HCT116 (cell line): ENCODE measurements around the gene LEKR1. TPM values are rescaled to one million over a fixed set of nuclear protein-coding genes. Genes with fewer than 3 reads are reported as not detected.

Source experiments
- ATAC-seq: fragments of 200-7000 bp; cut with Tn5 transposase; 2 replicates; pipeline ENCODE4 v1.9.1; 2020; ENCODE audit warnings: mild to moderate bottlenecking, moderate library complexity
- BruUV-seq: library from RNA; stranded (reverse); fragments of 400-500 nt; replicated peaks from 2 replicates; lab custom pipeline; 2021; lab: Mats Ljungman, UMichigan
- CTCF ChIA-PET: fragments of 300-600 bp; sonication (Branson Sonifier 250); formaldehyde crosslinking; loops from one replicate; lab custom pipeline; 2021; ENCODE audit warnings: antibody characterized with exemption; lab: Charles Lee
- POLR2A ChIA-PET: fragments of 300-600, 350-600 bp; sonication (Branson Sonifier 250); formaldehyde crosslinking; loops from one replicate; lab custom pipeline; 2021; ENCODE audit warnings: antibody characterized with exemption; lab: Charles Lee
- RAD21 ChIA-PET, 2 experiments: fragments of 300-600 bp; sonication (Branson Sonifier 250); formaldehyde crosslinking; loops; one replicate each; lab custom pipeline; 2023; ENCODE audit warnings: low total read pairs in 2 of 2; ENCODE audit not compliant: uncharacterized antibody in 2 of 2, unreplicated experiment in 2 of 2, low non-redundant PET in 1 of 2; lab: Charles Lee
- DNase-seq: peaks from one replicate; pipeline ENCODE4 v3.0.0-alpha.2; 2010; ENCODE audit warnings: low read depth, low spot score
- H2AFZ ChIP-seq: fragments of 200-600 bp; shearing (Covaris generic), sonication (generic); 2 replicates; pipeline ENCODE4 v1.6.1; 2017; ENCODE audit warnings: low read depth, mixed run types, mixed read lengths, antibody characterized with exemption, low read length; ENCODE audit not compliant: poor library complexity, severe bottlenecking
- H3K27ac ChIP-seq: 2 replicates; pipeline ENCODE4 v1.5.1; 2012; ENCODE audit warnings: low read depth, low read length
- H3K27me3 ChIP-seq: fragments of 200-600 bp; sonication (generic); 2 replicates; pipeline ENCODE4 v1.6.1; 2016; ENCODE audit warnings: mixed run types, low read length, mixed read lengths; ENCODE audit not compliant: insufficient read depth
- H3K36me3 ChIP-seq, 2 experiments: fragments of 200-500 bp in 1 of 2; fragments of 200-600 bp in 1 of 2; sonication (Bioruptor generic) in 1 of 2; sonication (generic) in 1 of 2; 2 replicates each; pipeline versions ENCODE4 v1.5.1 to v1.6.1; 2014 to 2016; ENCODE audit warnings: low read length in 2 of 2, inconsistent platforms in 1 of 2, mixed read lengths in 1 of 2, mixed run types in 1 of 2; ENCODE audit not compliant: insufficient read depth in 2 of 2, control insufficient read depth in 1 of 2
- H3K4me1 ChIP-seq, 2 experiments: fragments of 200-600 bp in 1 of 2; sonication (generic) in 1 of 2; 2 replicates each; pipeline versions ENCODE4 v1.5.1 to v1.6.1; 2012 to 2017; ENCODE audit warnings: low read length in 2 of 2, inconsistent platforms in 1 of 2, mild to moderate bottlenecking in 1 of 2, mixed read lengths in 1 of 2, mixed run types in 1 of 2, moderate library complexity in 1 of 2; ENCODE audit not compliant: insufficient read depth in 2 of 2, control insufficient read depth in 1 of 2
- H3K4me2 ChIP-seq: fragments of 200-600 bp; sonication (generic); 2 replicates; pipeline ENCODE4 v1.6.1; 2017; ENCODE audit warnings: mixed run types, low read length, mixed read lengths
- H3K4me3 ChIP-seq, 2 experiments: fragments of 200-600 bp in 1 of 2; sonication (generic) in 1 of 2; replicated peaks in 1 of 2; 2 replicates each; pipeline ENCODE4 v1.5.1; 2011 to 2016; ENCODE audit warnings: low read length in 2 of 2, control low read depth in 1 of 2, low read depth in 1 of 2, mild to moderate bottlenecking in 1 of 2, mixed read lengths in 1 of 2, mixed run types in 1 of 2
- H3K79me2 ChIP-seq: fragments of 200-600 bp; sonication (generic); 2 replicates; pipeline ENCODE4 v1.6.1; 2017; ENCODE audit warnings: mild to moderate bottlenecking, mixed run types, low read length, moderate library complexity, mixed read lengths; ENCODE audit not compliant: insufficient read depth
- H3K9ac ChIP-seq: fragments of 200-600 bp; sonication (generic); 2 replicates; pipeline ENCODE4 v1.6.1; 2016; ENCODE audit warnings: low read length, mixed read lengths
- H3K9me2 ChIP-seq: fragments of 200-600 bp; sonication (generic), shearing (Covaris generic); 2 replicates; pipeline ENCODE4 v1.6.1; 2017; ENCODE audit warnings: mixed run types, mild to moderate bottlenecking, moderate library complexity; ENCODE audit not compliant: insufficient read depth
- H3K9me3 ChIP-seq, 2 experiments: fragments of 200-500 bp in 1 of 2; fragments of 200-600 bp in 1 of 2; sonication (Bioruptor generic) in 1 of 2; sonication (generic) in 1 of 2; 2 replicates each; pipeline ENCODE4 v1.6.1; 2014 to 2017; ENCODE audit warnings: low read length in 2 of 2, mixed read lengths in 2 of 2, inconsistent platforms in 1 of 2, low read depth in 1 of 2, mild to moderate bottlenecking in 1 of 2, mixed run types in 1 of 2, moderate library complexity in 1 of 2; ENCODE audit not compliant: control insufficient read depth in 1 of 2, insufficient read depth in 1 of 2
- H4K20me1 ChIP-seq: fragments of 200-600 bp; sonication (generic), shearing (Covaris generic); 2 replicates; pipeline ENCODE4 v1.6.1; 2017; ENCODE audit warnings: mixed run types, mild to moderate bottlenecking, moderate library complexity; ENCODE audit not compliant: insufficient read depth
- CEBPB ChIP-seq: IDR thresholded peaks from 2 replicates; pipeline ENCODE4 v1.6.1; 2012; ENCODE audit warnings: low read depth
- ELF1 ChIP-seq: IDR thresholded peaks from 2 replicates; pipeline ENCODE4 v1.6.1; 2012; ENCODE audit warnings: low read depth, borderline replicate concordance
- EZH2 ChIP-seq: fragments of 200-600 bp; sonication (generic); IDR thresholded peaks from 2 replicates; pipeline ENCODE4 v1.6.1; 2017; ENCODE audit warnings: antibody characterized with exemption, mixed run types
- FOSL1 ChIP-seq: IDR thresholded peaks from 2 replicates; pipeline ENCODE4 v1.6.1; 2012; ENCODE audit warnings: low read depth
- POLR2A ChIP-seq: IDR thresholded peaks from 2 replicates; pipeline ENCODE4 v1.7.0; 2011; ENCODE audit warnings: borderline replicate concordance; ENCODE audit not compliant: insufficient read depth, insufficient read length; ENCODE audit errors: extremely low read depth
- RAD21 ChIP-seq: IDR thresholded peaks from 2 replicates; pipeline ENCODE4 v1.6.1; 2012; ENCODE audit warnings: low read depth, mild to moderate bottlenecking
- SIN3A ChIP-seq: IDR thresholded peaks from 2 replicates; pipeline ENCODE4 v1.6.1; 2012; ENCODE audit warnings: low read depth
- SRF ChIP-seq: IDR thresholded peaks from 2 replicates; pipeline ENCODE4 v1.6.1; 2012; ENCODE audit warnings: low read depth
- ZFX ChIP-seq: fragments of 450-650 bp; IDR thresholded peaks from 2 replicates; pipeline ENCODE4 v1.6.1; 2017
- ZNF274 ChIP-seq: fragments of 200-500 bp; sonication (Bioruptor generic); IDR thresholded peaks from 2 replicates; pipeline ENCODE4 v1.6.1; 2014; ENCODE audit warnings: mild to moderate bottlenecking, low read depth, low read length, inconsistent platforms
- intact Hi-C: fragments of 100-400 bp; cut with micrococcal nuclease; formaldehyde crosslinking; loops from 2 replicates; pipeline ENCODE4 v1.10.0; 2022
- total RNA-seq: library from RNA; stranded (reverse); gene quantifications from one replicate; pipeline ENCODE4 v1.2.1, GENCODE V29; 2021; ENCODE audit not compliant: unreplicated experiment
- TF ChIP-seq, protein P1 (sequence below), 3 experiments: fragments of 200-600 bp in 1 of 3; sonication (generic) in 1 of 3; IDR thresholded peaks in 2 of 3; conservative IDR thresholded peaks in 1 of 3; 2 replicates each; pipeline ENCODE4 v1.5.1; 2012 to 2017; ENCODE audit warnings: low read depth in 2 of 3, low read length in 2 of 3, antibody characterized with exemption in 1 of 3, borderline replicate concordance in 1 of 3, control low read depth in 1 of 3, mild to moderate bottlenecking in 1 of 3, mixed read lengths in 1 of 3, mixed run types in 1 of 3, moderate library complexity in 1 of 3; ENCODE audit not compliant: insufficient read depth in 1 of 3
- TF ChIP-seq, protein P2 (sequence below): IDR thresholded peaks from 2 replicates; pipeline ENCODE4 v1.6.1; 2011; ENCODE audit warnings: mild to moderate bottlenecking, low read length, moderate library complexity; ENCODE audit not compliant: insufficient replicate concordance; ENCODE audit errors: extremely low read depth

LEKR1 gene
- total RNA-seq, 1 experiment from 2014 or later: 2.1 TPM

DNA sequence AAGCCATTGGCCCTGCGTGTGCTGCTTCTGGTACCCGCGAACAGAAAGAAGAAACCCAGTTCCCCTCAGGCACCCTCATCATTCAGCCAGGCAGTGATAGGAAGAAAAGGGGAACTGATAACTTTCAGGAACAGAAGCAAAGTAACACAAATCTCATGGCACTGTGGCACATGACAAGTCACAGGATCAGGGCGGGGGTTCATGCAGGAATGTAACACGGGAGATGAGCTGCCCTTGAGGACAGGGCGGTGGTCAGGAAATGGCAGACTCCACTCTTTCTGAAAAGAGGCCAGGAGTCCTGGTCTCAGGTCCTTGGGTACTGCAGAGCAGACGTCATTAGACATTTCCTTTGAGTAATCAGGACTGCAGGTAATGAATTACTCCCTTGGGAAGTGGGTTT lies 238.2 kb downstream of the LEKR1 start:
- Histone ChIP-seq H4K20me1 (no peaks in the 10 kb centered on the region), H3K27me3 (no peaks in the 10 kb centered on the region)
- POLR2A ChIA-PET: no interaction called here

More for the DNA sequence above, 238.2 kb downstream of the LEKR1 start:
- ATAC-seq (no peak), DNase-seq (no peak)
- BruUV-seq: no TSS peak
- H3K27ac ChIP-seq: no peak overlapping the region
- no peaks in the 10 kb centered on the region for H3K79me2 ChIP-seq
- ChIA-PET CTCF (no interaction called here), RAD21 (no interaction called here)
- H2AFZ ChIP-seq: no peak overlapping the region
- no peaks in the 10 kb centered on the region for H3K36me3 ChIP-seq
- no peak overlapping the region for H3K4me3 ChIP-seq
- no peaks in the 10 kb centered on the region for H3K9me2 ChIP-seq
- H3K9me3 ChIP-seq: no peaks in the 10 kb centered on the region
- TF ChIP-seq ZFX (no peak), RAD21 (no peak), FOSL1 (no peak), SIN3A (no peak), EZH2 (no peak), ZNF274 (no peak), ELF1 (no peak), SRF (no peak), CEBPB (no peak), POLR2A (no peak)
- TF ChIP-seq, protein P1, sequence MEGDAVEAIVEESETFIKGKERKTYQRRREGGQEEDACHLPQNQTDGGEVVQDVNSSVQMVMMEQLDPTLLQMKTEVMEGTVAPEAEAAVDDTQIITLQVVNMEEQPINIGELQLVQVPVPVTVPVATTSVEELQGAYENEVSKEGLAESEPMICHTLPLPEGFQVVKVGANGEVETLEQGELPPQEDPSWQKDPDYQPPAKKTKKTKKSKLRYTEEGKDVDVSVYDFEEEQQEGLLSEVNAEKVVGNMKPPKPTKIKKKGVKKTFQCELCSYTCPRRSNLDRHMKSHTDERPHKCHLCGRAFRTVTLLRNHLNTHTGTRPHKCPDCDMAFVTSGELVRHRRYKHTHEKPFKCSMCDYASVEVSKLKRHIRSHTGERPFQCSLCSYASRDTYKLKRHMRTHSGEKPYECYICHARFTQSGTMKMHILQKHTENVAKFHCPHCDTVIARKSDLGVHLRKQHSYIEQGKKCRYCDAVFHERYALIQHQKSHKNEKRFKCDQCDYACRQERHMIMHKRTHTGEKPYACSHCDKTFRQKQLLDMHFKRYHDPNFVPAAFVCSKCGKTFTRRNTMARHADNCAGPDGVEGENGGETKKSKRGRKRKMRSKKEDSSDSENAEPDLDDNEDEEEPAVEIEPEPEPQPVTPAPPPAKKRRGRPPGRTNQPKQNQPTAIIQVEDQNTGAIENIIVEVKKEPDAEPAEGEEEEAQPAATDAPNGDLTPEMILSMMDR (IDR thresholded peaks at IDR 0.05 in 2 of 3, conservative IDR thresholded peaks at IDR 0.05 in 1 of 3; ENCODE audit: borderline replicate concordance in 1 of 3, insufficient read depth in 1 of 3, low read depth in 2 of 3, low read length in 2 of 3): no peak
- TF ChIP-seq, protein P2, sequence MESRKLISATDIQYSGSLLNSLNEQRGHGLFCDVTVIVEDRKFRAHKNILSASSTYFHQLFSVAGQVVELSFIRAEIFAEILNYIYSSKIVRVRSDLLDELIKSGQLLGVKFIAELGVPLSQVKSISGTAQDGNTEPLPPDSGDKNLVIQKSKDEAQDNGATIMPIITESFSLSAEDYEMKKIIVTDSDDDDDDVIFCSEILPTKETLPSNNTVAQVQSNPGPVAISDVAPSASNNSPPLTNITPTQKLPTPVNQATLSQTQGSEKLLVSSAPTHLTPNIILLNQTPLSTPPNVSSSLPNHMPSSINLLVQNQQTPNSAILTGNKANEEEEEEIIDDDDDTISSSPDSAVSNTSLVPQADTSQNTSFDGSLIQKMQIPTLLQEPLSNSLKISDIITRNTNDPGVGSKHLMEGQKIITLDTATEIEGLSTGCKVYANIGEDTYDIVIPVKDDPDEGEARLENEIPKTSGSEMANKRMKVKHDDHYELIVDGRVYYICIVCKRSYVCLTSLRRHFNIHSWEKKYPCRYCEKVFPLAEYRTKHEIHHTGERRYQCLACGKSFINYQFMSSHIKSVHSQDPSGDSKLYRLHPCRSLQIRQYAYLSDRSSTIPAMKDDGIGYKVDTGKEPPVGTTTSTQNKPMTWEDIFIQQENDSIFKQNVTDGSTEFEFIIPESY: no peak
- no peak overlapping the region for H3K4me2 ChIP-seq
- intact Hi-C loops: no loop called here
- H3K4me1 ChIP-seq: no peaks in the 10 kb centered on the region
- no peak overlapping the region for H3K9ac ChIP-seq
